GM18498 (cell line): ENCODE measurements around the gene HRNR.
"Not testable (repeated sequence)": the region's sequence is repeated elsewhere in the genome, so short reads cannot be mapped to it uniquely, and the experiment has no call there.

Experiments
- ATAC-seq: cut with Tn5 transposase; IDR thresholded peaks from one replicate; pipeline ENCODE4 v1.9.1; 2021; ENCODE audit warnings: mild to moderate bottlenecking, moderate library complexity; ENCODE audit not compliant: unreplicated experiment

HRNR gene

DNA sequence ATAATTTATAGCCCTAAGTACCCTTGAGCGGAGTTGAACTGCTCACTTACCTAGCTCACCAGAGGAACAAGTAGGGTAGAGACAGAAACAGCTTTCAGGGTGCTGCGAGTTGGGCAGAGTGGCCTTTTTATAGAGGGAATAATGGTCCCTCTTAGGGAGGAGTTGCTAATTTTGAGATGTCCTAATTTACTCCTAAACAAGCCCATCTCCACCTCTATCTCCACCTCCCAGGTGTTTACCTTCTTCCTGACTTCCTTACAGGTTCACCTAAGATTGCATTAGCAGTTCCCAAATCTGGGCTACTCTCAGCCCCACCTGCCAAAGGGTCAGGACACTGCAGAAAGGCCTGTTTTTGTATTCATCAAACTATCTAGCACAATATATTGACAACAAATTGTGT, at the start of gene HRNR:
TSS of gene HRNR (minus strand) at position 101 of the 400 bp plus-strand sequence. CDS start 940 bp downstream, outside the sequence.
- no peak for ATAC-seq

DNA sequence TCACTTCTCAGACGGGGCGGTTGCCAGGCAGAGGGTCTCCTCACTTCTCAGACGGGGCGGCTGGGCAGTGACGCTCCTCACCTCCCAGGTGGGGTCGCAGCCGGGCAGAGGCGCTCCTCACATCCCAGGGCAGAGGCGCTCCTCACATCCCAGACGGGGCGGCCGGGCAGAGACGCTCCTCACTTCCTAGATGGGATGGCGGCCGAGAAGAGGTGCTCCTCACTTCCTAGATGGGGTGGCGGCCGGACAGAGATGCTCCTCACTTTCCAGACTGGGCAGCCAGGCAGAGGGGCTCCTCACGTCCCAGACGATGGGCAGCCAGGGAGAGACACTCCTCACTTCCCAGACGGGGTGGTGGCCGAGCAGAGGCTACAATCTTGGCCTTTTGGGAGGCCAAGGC, 32.4 kb upstream of the HRNR start:
- not testable (repeated sequence) for ATAC-seq

DNA sequence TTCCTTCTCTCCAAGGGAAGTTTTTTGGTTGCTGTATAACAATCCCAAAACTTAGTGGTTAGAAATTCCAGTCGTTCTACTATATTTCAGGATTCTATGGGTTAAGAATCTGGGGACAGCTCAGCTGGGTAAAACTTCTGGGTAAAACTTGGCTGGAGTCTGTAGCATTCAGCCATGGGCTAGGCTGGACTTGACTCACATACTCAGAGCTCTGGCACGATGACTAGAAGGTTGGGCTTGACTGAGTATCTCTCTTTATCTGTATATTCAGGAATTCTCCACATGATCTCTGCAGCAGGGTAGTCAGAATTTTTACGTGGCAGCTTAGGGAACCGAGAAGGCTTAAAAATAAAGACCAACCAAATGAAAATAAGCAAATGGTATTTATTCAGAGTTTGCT, 28.2 kb upstream of the HRNR start:
- ATAC-seq, result no peak

DNA sequence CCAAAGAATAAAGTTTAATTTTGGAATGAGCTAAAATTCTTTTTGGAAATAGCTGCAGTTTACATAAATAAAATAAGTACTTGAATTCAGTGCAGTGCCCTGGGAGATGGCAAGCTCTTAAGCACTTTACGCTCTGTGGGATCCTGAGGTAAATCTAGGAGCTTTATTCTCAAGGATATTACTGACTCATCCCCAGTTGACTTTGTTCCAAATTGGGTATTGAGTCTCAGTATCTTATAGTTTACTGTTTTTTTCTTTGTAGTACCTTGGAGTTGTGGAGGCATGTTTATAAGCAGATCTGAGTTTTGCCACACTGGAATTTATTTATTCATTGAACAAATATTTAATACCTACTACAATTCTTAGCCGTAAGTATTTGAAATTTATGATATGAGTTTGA, 27.4 kb upstream of the HRNR start:
- ATAC-seq, result no peak

GRCh38 chr1:152247316-152247715, 23.3 kb upstream of the HRNR start:
- no peak for ATAC-seq

- ATAC-seq, result no peak
Measured at GRCh38 chr1:152244576-152245273, 20.7 kb upstream of the HRNR start.

DNA sequence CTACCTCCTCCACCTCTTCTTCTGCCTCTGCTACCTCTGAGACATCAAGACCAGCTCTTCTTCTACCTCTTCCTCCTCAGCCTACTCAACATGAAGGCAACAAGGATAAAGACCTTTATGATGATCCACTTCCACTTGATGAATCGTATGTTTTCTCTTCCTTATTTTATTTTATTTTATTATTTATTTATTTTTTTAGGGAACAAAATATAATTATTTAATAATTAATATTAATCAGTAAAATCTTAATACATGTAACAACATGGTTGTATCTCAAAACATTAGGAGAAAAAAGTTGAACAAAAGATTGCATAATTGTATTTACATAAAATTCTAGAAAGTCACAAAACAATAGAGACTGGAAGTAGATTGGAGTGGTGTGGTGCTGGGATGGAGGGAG, 13.1 kb upstream of the HRNR start:
- ATAC-seq, result no peak

- no peak for ATAC-seq
Measured at GRCh38 chr1:152228831-152229230, 4.8 kb upstream of the HRNR start.

DNA sequence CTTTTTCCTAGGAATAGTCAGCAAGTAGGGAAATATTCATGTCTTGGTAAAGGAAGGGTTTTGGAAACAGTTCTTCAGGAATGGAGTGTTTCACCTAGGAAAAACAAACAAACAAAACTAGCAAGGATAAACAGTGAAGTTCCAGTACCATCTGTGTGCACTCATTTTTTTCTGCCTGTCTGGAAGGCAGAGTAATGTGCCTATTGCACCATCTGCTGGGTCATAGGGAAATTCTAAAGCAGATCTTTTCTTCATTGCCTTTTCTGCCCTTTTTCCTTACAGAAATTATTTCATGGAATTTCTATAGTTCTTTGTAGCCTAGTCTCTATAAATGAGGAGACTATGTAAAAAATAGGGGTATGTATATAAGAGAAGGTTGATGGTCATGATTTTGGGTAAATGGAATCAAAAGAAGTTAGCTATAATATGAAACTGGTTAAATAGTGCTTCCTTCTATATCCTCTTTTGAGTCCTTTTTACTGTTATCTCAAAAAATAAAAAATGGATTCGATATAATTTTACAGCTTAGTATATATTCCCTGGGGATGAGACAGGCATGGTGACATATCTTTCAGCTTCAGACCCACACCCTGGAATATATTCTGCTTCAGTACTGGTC, 3.4 kb upstream of the HRNR start:
- no peak for ATAC-seq

GRCh38 chr1:152225678-152226077, 1.7 kb upstream of the HRNR start:
- ATAC-seq, result no peak

GRCh38 chr1:152220166-152221163, 3.5 kb downstream of the HRNR start:
- ATAC-seq, result no peak

- not testable (repeated sequence) for ATAC-seq
Measured at GRCh38 chr1:152219438-152219837, 4.6 kb downstream of the HRNR start.

GRCh38 chr1:152218762-152219436, 5.1 kb downstream of the HRNR start:
- no peak for ATAC-seq

GRCh38 chr1:152215604-152216003, 8.4 kb downstream of the HRNR start:
- ATAC-seq, result not testable (repeated sequence)

DNA sequence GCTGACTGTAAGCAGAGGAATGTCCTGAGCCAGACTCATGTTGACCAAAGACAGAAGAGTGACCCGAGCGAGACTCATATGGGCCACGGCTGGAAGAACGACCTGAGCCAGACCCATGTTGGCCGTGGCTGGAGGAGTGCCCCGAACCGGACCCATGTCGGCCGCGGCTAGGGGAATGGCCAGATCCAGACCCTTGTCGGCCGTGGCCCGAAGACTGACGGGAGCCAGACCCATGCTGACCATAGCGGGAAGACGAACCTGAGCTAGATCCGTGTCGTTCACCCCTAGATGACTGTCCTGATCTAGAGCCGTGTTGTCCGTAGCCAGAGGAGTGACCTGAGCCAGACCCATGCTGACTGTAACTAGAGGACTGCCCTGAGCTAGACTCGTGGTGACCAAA, 9.1 kb downstream of the HRNR start:
- not testable (repeated sequence) for ATAC-seq

DNA sequence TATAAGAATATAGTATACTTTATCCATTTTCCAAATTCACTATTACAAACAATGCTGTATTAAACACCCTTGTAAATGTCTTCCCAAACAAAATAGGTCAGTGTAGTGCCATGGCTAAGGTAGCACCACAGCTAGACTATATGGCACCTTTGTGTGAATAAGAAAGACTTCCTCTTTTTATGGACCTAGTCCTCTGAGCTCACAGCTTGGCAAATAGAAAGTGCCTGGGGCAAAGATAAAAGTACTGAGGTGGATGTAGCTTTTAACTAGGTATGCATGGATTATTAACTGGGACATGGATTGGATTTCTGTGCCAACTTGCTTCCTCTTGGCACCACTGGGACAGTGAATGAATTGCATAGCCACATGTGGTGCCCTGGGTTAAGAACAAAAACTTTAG, 25.0 kb downstream of the HRNR start:
- ATAC-seq, result no peak

DNA sequence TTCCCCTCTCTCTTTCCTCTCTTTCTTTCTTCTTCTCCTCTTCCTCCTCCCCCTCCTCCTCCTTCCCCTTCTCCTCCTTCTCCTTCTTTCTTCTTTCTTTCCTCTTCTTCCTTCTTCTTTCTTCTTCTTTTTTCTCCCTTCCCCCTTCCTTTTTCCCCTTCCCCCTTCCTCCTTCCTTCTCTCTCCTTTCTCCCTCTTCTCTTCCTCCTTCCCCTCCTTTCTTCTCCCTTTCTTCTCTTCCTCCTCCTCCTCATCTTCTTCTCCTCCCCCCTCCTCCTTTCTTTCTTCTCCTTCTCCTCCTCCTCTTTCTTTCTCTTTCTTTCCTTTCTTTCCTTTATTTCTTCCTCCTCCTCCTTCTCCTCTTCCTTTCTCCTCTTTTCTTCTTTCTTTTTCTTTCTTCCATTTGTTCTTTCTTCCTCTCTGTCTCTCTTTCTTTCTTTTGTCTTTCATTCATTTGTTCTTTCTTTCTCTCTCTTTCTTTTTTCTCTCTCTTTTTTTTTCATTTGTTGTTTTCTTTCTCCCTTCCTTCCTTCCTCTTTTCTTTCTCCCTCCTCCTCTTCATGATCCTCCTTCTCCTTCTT, 26.5 kb downstream of the HRNR start:
- no peak for ATAC-seq

GRCh38 chr1:152191711-152192110, 32.3 kb downstream of the HRNR start:
- ATAC-seq, result no peak

- ATAC-seq, result no peak
Measured at GRCh38 chr1:152191260-152191659, 32.7 kb downstream of the HRNR start.

GRCh38 chr1:152190589-152190988, 33.4 kb downstream of the HRNR start:
- no peak for ATAC-seq
